Choroid plexus epithelial cell (primary cell): ENCODE results near the gene LDB2.

Experiments
- DNase-seq: peaks from one replicate; pipeline ENCODE4 v3.0.0-alpha.2; 2010; ENCODE audit warnings: low read depth
- H3K4me3 ChIP-seq: 2 replicates; pipeline ENCODE4 v1.5.1; 2011; ENCODE audit warnings: low read depth, mild to moderate bottlenecking, control low read depth, low read length, moderate library complexity
- CTCF ChIP-seq: conservative IDR thresholded peaks from 2 replicates; pipeline ENCODE4 v1.5.1; 2011; ENCODE audit warnings: low read depth, mild to moderate bottlenecking, control low read depth, inconsistent platforms, low read length, moderate library complexity

LDB2 gene

GRCh38 chr4:16728849-16729248, 169.6 kb downstream of the LDB2 start:
- no peak overlapping the region for H3K4me3 ChIP-seq
- no peak for DNase-seq
- no peak for TF ChIP-seq CTCF

DNA sequence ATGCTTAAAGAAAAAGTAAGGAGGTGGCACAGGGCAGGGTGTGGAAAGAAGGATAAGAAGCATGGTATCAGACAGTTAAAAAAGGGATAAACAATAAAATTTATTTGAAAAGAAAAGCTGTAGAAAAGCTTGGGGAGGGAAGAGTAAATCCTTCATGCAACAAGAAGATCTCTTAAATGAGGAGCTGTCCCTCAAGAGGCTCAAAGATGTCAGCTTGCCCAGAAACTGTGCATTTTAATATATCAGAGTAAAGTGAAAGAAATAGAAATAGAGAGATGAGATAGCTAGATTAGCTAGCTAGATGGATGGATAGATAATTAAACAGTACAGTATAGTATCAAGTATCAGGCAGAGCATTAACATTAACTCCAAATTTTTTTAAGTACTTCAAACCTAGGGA, 170.3 kb downstream of the LDB2 start:
- no peak for DNase-seq
- TF ChIP-seq CTCF = no peak
- no peak overlapping the region for H3K4me3 ChIP-seq

DNA sequence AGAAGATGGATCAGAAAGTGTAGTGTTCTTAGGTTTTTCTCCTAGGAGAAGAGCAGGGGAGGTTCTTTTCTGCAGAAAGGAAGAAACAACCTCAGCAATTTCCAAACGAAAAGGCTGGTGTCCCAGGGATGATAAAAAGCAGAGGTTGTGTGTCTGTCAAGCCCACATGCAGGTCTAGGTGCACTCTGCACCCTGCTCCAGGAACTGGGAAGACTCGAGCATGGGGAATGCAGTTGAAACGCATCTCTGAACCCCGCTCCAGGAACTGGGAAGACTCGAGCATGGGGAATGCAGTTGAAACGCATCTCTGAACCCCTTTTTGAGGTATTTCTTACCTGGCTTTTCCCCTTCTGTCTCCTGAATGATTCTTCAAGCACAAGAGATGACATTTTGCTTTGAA, 171.2 kb downstream of the LDB2 start:
- TF ChIP-seq CTCF = no peak
- H3K4me3 ChIP-seq = no peak overlapping the region

GRCh38 chr4:16726368-16727050, 171.9 kb downstream of the LDB2 start:
- TF ChIP-seq CTCF = no peak
- no peak for DNase-seq
- no peak overlapping the region for H3K4me3 ChIP-seq

More for the DNA sequence above, 171.2 kb downstream of the LDB2 start:
- DNase-seq = no peak

- no peak for TF ChIP-seq CTCF
- DNase-seq = no peak
- no peak overlapping the region for H3K4me3 ChIP-seq
These were observed 173.2 kb downstream of the LDB2 start for GRCh38 chr4:16725252-16725651.

DNA sequence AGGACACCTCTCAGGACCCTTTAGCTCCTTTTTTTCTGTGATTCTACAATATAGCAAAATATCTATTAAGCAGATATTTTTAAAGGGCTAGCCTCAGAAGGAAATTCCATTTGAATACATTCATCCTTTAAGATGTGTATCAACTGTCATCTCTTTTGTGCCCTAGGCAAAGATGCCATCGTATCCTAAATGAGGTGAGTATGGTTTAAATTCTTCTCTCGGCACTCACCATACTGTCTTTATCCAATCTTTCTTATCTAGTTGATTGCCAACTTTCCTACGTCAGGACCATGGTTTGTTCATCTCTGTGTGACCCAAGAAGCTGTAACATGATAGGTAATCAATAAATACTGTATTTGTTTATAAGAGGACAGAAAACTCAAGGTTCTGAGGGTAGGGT, 176.0 kb downstream of the LDB2 start:
- DNase-seq = no peak
- no peak overlapping the region for H3K4me3 ChIP-seq
- TF ChIP-seq CTCF = no peak

GRCh38 chr4:16721613-16722291, 176.7 kb downstream of the LDB2 start:
- no peak for TF ChIP-seq CTCF
- H3K4me3 ChIP-seq = no peak overlapping the region
- DNase-seq = peak; percentile 90
